MCF 10A (cell line): ENCODE results near the gene NEMP1. TPM values are rescaled to one million over a fixed set of nuclear protein-coding genes. Genes with fewer than 3 reads are reported as not detected.

Experiments
- BruUV-seq: library from RNA; stranded (reverse); fragments of 400-500 nt; replicated peaks from 2 replicates; lab custom pipeline; 2021; lab: Mats Ljungman, UMichigan
- CTCF ChIA-PET: fragments of 300-600 bp; sonication (Branson Sonifier 250); formaldehyde crosslinking; extraction: SDS; loops from one replicate; lab custom pipeline; 2021; ENCODE audit warnings: antibody characterized with exemption, inconsistent platforms; lab: Yijun Ruan, JAX
- POLR2A ChIA-PET: fragments of 300-600, 350-650 bp; sonication (Branson Sonifier 250); formaldehyde crosslinking; extraction: SDS; loops from one replicate; lab custom pipeline; 2020; ENCODE audit warnings: antibody characterized with exemption, inconsistent platforms; lab: Yijun Ruan, JAX
- DNase-seq: peaks from one replicate; pipeline ENCODE4 v3.0.0-alpha.2; 2018; ENCODE audit not compliant: unreplicated experiment
- H3K27ac Mint-ChIP-seq: one replicate; pipeline ENCODE4 v1.8.0; 2022; ENCODE audit warnings: mild to moderate bottlenecking, low read depth, mixed read lengths; ENCODE audit not compliant: unreplicated experiment
- H3K27me3 Mint-ChIP-seq: one replicate; pipeline ENCODE4 v1.8.0; 2022; ENCODE audit warnings: mixed read lengths; ENCODE audit not compliant: insufficient read depth, unreplicated experiment
- H3K36me3 Mint-ChIP-seq: one replicate; pipeline ENCODE4 v1.8.0; 2022; ENCODE audit warnings: mild to moderate bottlenecking, moderate library complexity, mixed read lengths; ENCODE audit not compliant: insufficient read depth, unreplicated experiment
- H3K4me1 Mint-ChIP-seq: one replicate; pipeline ENCODE4 v1.8.0; 2022; ENCODE audit warnings: mixed read lengths; ENCODE audit not compliant: insufficient read depth, unreplicated experiment
- H3K4me3 Mint-ChIP-seq: one replicate; pipeline ENCODE4 v1.8.0; 2022; ENCODE audit warnings: mild to moderate bottlenecking, moderate library complexity, mixed read lengths; ENCODE audit not compliant: unreplicated experiment
- H3K9me3 Mint-ChIP-seq: one replicate; pipeline ENCODE4 v1.8.0; 2022; ENCODE audit warnings: mixed read lengths; ENCODE audit not compliant: unreplicated experiment
- intact Hi-C: fragments of 100-400 bp; cut with micrococcal nuclease; formaldehyde crosslinking; loops from 2 replicates; pipeline ENCODE4 v1.14.1; 2022
- total RNA-seq: library from RNA; stranded (reverse); gene quantifications from 2 replicates; pipeline ENCODE4 v1.2.3, GENCODE V29; 2022
- TF ChIP-seq, protein P1 (sequence below): fragments of 200-600 bp; IDR thresholded peaks from one replicate; pipeline ENCODE4 v1.8.0; 2022; ENCODE audit warnings: antibody characterized with exemption, mild to moderate bottlenecking; ENCODE audit not compliant: unreplicated experiment

Gene NEMP1
- total RNA-seq, 1 experiment from 2014 or later = 17.5 TPM

DNA sequence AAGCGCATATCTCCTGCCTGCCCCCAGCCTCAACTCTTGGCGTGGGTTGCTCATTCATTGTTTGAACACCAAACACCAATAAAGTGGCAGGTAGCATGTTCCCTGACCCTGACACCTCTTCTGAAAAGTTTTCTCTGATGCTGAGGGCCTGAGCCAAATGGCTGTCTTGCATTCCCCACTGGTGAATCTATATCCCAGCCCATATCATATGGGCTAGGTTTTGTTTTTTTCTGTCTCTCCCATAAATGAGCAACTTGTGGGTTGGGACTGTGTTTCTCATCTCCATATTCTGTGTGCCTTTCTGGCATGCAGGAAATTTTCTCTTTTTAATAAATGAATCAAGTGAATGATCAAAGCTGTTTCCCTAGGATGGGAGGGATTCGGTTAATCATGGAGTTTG is 33.7 kb downstream of the NEMP1 start:
- BruUV-seq = no TSS peak
- H3K27me3 Mint-ChIP-seq = peaks cover 46% of the 10 kb centered on the region
- CTCF ChIA-PET = interaction anchor here (1.6 kb wide), 1 partner anchor 36 kb away, joined by 5 read pairs; no protein-coding TSS in a partner anchor

DNA sequence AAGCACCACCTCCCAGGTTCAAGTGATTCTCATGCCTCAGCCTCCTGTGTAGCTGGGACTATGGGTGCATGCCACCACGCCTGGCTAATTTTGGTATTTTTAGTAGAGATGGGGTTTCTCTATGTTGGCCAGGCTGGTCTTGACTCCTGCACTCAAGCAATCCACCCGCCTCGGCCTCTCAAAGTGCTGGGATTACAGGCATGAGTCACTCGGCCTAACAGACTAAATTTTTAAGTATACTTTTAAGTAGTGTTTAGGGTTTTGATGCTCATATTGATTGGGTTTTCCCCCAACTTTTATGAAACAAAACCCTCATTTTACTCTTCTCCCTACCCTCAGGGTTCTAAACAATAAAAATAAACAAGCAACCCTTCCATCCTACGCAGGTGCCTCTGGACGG is 34.1 kb downstream of the NEMP1 start:
- Mint-ChIP-seq H3K9me3 (no peaks in the 10 kb centered on the region), H3K4me1 (no peaks in the 10 kb centered on the region), H3K27me3 (peaks cover 50% of the 10 kb centered on the region), H3K36me3 (no peaks in the 10 kb centered on the region), H3K4me3 (no peak overlapping the region), H3K27ac (no peak overlapping the region)
- TF ChIP-seq, protein P1, sequence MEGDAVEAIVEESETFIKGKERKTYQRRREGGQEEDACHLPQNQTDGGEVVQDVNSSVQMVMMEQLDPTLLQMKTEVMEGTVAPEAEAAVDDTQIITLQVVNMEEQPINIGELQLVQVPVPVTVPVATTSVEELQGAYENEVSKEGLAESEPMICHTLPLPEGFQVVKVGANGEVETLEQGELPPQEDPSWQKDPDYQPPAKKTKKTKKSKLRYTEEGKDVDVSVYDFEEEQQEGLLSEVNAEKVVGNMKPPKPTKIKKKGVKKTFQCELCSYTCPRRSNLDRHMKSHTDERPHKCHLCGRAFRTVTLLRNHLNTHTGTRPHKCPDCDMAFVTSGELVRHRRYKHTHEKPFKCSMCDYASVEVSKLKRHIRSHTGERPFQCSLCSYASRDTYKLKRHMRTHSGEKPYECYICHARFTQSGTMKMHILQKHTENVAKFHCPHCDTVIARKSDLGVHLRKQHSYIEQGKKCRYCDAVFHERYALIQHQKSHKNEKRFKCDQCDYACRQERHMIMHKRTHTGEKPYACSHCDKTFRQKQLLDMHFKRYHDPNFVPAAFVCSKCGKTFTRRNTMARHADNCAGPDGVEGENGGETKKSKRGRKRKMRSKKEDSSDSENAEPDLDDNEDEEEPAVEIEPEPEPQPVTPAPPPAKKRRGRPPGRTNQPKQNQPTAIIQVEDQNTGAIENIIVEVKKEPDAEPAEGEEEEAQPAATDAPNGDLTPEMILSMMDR = no peak
- ChIA-PET POLR2A (interaction anchor here (0.7 to 0.9 kb wide), 2 partner anchors 33 to 456 kb away, joined by 3 read pairs; no protein-coding TSS in a partner anchor), CTCF (interaction anchor here (1.6 kb wide), 1 partner anchor 36 kb away, joined by 5 read pairs; no protein-coding TSS in a partner anchor)
- BruUV-seq = no TSS peak
- intact Hi-C loops = no loop called here
- DNase-seq = no peak

More for the DNA sequence above, 33.7 kb downstream of the NEMP1 start:
- TF ChIP-seq, protein P1 = no peak
- no peaks in the 10 kb centered on the region for H3K4me1 Mint-ChIP-seq
- H3K4me3 Mint-ChIP-seq = no peak overlapping the region
- intact Hi-C loops = no loop called here
- no peaks in the 10 kb centered on the region for H3K9me3 Mint-ChIP-seq
- POLR2A ChIA-PET = interaction anchor here (0.7 to 0.9 kb wide), 2 partner anchors 34 to 456 kb away, joined by 3 read pairs; no protein-coding TSS in a partner anchor
- no peaks in the 10 kb centered on the region for H3K36me3 Mint-ChIP-seq
- H3K27ac Mint-ChIP-seq = no peak overlapping the region
- no peak for DNase-seq

DNA sequence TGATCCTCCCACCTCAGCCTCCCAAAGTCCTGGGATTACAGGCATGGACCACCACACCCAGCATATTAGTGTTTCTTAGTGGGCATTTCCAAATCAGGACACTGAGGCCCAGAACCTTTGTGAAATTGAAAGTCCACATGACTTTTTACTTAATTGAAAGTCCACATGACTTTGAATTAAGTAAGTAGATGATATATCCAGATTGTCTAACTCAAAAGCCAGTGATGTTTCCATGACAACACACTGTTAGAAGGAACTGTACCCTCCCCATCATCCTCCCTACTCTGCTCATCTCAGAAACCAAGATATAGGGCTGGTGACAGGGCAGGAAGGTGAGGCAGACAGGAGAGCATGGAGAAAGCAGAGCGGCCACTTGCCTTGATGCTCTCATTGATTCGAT is 35.9 kb downstream of the NEMP1 start:
- no peak for DNase-seq
- H3K27me3 Mint-ChIP-seq = peaks cover 68% of the 10 kb centered on the region
- CTCF ChIA-PET = interaction anchor here (0.6 to 0.7 kb wide), 2 partner anchors 19 to 83 kb away, joined by 3 to 4 read pairs; no protein-coding TSS in a partner anchor
- TF ChIP-seq, protein P1 = no peak
- BruUV-seq = no TSS peak
- no peak overlapping the region for H3K4me3 Mint-ChIP-seq
- POLR2A ChIA-PET = no interaction called here
- no peaks in the 10 kb centered on the region for H3K4me1 Mint-ChIP-seq
- H3K36me3 Mint-ChIP-seq = no peaks in the 10 kb centered on the region
- intact Hi-C loops = no loop called here
- no peak overlapping the region for H3K27ac Mint-ChIP-seq
- no peaks in the 10 kb centered on the region for H3K9me3 Mint-ChIP-seq

DNA sequence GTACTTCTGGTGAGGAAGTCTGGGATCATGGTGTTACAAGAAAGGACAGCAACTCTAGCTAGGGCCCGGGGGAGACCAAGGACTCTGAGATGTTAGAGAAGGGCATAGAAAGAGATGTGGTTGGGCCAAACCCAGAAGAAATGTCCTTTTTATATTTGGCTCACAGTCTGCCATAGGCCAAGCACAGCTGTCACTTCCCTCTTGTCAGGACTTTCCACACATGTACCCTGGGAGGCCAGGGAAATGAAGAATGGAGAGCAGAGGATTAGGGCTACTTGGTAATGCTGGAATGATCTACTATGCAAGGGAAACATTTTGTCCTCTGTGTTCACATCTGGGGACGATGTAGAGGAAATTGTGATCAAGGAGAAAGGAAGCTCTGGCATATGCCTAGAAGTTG is 37.8 kb downstream of the NEMP1 start:
- ChIA-PET POLR2A (interaction anchor here (1.0 to 1.6 kb wide), 3 partner anchors 9 to 18 kb away, joined by 3 to 5 read pairs (median 3); no protein-coding TSS in a partner anchor), CTCF (interaction anchor here (0.6 to 1.0 kb wide), 6 partner anchors 12 to 32 kb away, joined by 3 to 4 read pairs (median 3); no protein-coding TSS in a partner anchor)
- H3K4me1 Mint-ChIP-seq = no peaks in the 10 kb centered on the region

More for the DNA sequence above, 37.8 kb downstream of the NEMP1 start:
- BruUV-seq = no TSS peak
- peaks cover 54% of the 10 kb centered on the region for H3K27me3 Mint-ChIP-seq
- TF ChIP-seq, protein P1 = no peak
- intact Hi-C loops = no loop called here
- no peaks in the 10 kb centered on the region for H3K9me3 Mint-ChIP-seq
- no peak overlapping the region for H3K4me3 Mint-ChIP-seq
- H3K36me3 Mint-ChIP-seq = no peaks in the 10 kb centered on the region
- no peak overlapping the region for H3K27ac Mint-ChIP-seq
- no peak for DNase-seq
